ENCODE results near the gene TMEM184A. TPM values are rescaled to one million over a fixed set of nuclear protein-coding genes. Genes with fewer than 3 reads are reported as not detected.
A peak's percentile ranks its signal among the peaks of the same experiment; 100 is the strongest.

Gene TMEM184A
- total RNA-seq, 4 donors from 2014 or later, result 0.66 to 2.5 TPM; not detected in 2

DNA sequence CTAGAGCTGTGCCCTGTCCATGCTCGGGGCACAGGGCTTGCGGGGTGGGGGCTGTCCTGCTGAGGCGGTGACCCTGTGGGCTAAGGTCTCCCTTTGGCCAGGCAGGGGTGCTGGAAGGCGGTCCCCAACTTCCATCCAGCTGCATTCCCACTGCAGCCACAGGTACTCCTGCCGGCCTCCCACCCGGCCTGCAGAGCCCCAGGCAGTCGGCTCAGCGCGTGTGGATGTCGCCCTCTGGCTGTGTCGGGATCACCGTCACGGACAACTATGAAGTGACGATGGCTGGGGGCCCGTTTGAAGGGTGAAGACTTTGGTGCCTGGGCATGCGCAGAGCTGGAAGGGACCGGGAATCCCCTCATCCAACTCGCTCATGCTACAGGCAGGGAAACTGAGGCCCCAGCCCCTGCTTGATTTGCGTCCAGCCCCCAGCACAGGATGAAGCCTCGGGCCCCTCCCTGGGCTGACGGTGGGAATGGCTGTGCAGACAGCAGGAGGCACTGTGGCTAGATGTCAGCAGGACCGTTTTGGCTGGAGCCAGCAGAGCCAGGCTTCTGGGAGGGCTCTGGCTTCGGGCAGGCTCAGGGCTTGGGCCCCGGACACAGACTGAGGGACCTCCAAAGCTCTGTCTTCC, 2.3 kb upstream of the TMEM184A start:
- Histone ChIP-seq H3K27ac (no peak overlapping the region), H3K4me3 (no peak overlapping the region), H3K27me3 (peaks cover 0 to 24% of the 10 kb centered on the region in 2 donors), H3K4me1 (peaks cover 0 to 18% (median 0%) of the 10 kb centered on the region in 4 donors), H3K9me3 (no peaks in the 10 kb centered on the region), H3K36me3 (no peaks in the 10 kb centered on the region)
- TF ChIP-seq EP300 (IDR thresholded peaks at IDR 0.05), result peak in 1 of 2 donors; percentile 6
- TF ChIP-seq, protein P1, sequence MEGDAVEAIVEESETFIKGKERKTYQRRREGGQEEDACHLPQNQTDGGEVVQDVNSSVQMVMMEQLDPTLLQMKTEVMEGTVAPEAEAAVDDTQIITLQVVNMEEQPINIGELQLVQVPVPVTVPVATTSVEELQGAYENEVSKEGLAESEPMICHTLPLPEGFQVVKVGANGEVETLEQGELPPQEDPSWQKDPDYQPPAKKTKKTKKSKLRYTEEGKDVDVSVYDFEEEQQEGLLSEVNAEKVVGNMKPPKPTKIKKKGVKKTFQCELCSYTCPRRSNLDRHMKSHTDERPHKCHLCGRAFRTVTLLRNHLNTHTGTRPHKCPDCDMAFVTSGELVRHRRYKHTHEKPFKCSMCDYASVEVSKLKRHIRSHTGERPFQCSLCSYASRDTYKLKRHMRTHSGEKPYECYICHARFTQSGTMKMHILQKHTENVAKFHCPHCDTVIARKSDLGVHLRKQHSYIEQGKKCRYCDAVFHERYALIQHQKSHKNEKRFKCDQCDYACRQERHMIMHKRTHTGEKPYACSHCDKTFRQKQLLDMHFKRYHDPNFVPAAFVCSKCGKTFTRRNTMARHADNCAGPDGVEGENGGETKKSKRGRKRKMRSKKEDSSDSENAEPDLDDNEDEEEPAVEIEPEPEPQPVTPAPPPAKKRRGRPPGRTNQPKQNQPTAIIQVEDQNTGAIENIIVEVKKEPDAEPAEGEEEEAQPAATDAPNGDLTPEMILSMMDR (IDR thresholded peaks at IDR 0.05), result peak; percentile 6 to 56 (median 35)
- no peak for TF ChIP-seq POLR2A (IDR thresholded peaks at IDR 0.05)
- DNase-seq (ENCODE audit: low spot score in 2 of 2), result no peak
- WGBS, 2 donors, result 46 to 52% methylated on average over 5 to 14 of the region's 24 CpGs

- Histone ChIP-seq H3K9me3 (no peaks in the 10 kb centered on the region), H3K27ac (no peak overlapping the region), H3K4me3 (no peak overlapping the region), H3K4me1 (peaks cover 0 to 18% (median 0%) of the 10 kb centered on the region in 4 donors), H3K36me3 (no peaks in the 10 kb centered on the region), H3K27me3 (peaks cover 0 to 24% of the 10 kb centered on the region in 2 donors)
- DNase-seq (ENCODE audit: low spot score in 2 of 2), result no peak
- WGBS, 2 donors, result 86 to 92% methylated on average over 6 of the region's 10 CpGs
- TF ChIP-seq POLR2A (IDR thresholded peaks at IDR 0.05), result no peak
- TF ChIP-seq EP300 (IDR thresholded peaks at IDR 0.05), result no peak
- TF ChIP-seq, protein P1 (IDR thresholded peaks at IDR 0.05), result no peak
Observed at GRCh38 chr7:1557771-1558170, 1.8 kb upstream of the TMEM184A start.

DNA sequence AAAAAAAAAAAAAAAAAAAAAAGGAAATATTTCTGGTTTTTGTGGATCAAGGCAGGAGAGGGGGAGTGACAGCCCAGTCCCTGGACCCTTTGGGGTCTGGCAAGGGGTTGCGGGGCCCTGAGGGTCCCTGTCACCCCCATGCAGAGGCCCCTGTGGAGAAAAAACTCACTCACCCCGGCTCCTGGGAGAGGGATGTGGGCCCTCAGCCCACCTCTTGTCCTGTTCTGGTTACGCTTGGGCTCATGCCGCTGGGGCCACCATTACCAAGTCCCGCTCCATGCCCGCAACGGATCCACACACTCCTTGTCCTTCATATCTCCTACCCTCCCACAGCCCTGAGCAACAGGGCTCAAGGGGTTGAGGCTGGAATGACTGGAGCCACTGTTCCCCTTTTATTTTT, 1.0 kb upstream of the TMEM184A start:
- H3K27ac ChIP-seq, result no peak overlapping the region
- no peaks in the 10 kb centered on the region for H3K36me3 ChIP-seq
- H3K4me3 ChIP-seq, result no peak overlapping the region
- no peaks in the 10 kb centered on the region for H3K9me3 ChIP-seq
- 87 to 92% methylated on average over 7 of the region's 7 CpGs for WGBS, 2 donors
- H3K27me3 ChIP-seq, result peaks cover 0 to 24% of the 10 kb centered on the region in 2 donors
- no peak for DNase-seq (ENCODE audit: low spot score in 2 of 2)
- peaks cover 0 to 18% (median 0%) of the 10 kb centered on the region in 4 donors for H3K4me1 ChIP-seq
- TF ChIP-seq EP300 (IDR thresholded peaks at IDR 0.05) (no peak), POLR2A (IDR thresholded peaks at IDR 0.05) (no peak)
- TF ChIP-seq, protein P1 (IDR thresholded peaks at IDR 0.05), result no peak

GRCh38 chr7:1555046-1555812, 776 bp downstream of the TMEM184A start:
- Histone ChIP-seq H3K9me3 (no peaks in the 10 kb centered on the region), H3K27ac (peak overlapping the region in 1 of 4 donors; percentile 71), H3K4me3 (no peak overlapping the region), H3K4me1 (peaks cover 0 to 18% (median 0%) of the 10 kb centered on the region in 4 donors), H3K36me3 (no peaks in the 10 kb centered on the region), H3K27me3 (peaks cover 0 to 24% of the 10 kb centered on the region in 2 donors)
- DNase-seq (ENCODE audit: low spot score in 2 of 2), result no peak
- TF ChIP-seq, protein P1 (IDR thresholded peaks at IDR 0.05), result no peak
- WGBS, 2 donors, result 33 to 59% methylated on average over 17 to 31 of the region's 35 CpGs
